NCI-H1105 treated with DMSO at 0.1 percent for 48 hours (cell line): Measurements from ENCODE around the gene ATP6V1G2.

Experiments
- DNase-seq: peaks from one replicate; lab custom pipeline; 2025; lab: John Stamatoyannopoulos, UW

The ATP6V1G2 gene

DNA sequence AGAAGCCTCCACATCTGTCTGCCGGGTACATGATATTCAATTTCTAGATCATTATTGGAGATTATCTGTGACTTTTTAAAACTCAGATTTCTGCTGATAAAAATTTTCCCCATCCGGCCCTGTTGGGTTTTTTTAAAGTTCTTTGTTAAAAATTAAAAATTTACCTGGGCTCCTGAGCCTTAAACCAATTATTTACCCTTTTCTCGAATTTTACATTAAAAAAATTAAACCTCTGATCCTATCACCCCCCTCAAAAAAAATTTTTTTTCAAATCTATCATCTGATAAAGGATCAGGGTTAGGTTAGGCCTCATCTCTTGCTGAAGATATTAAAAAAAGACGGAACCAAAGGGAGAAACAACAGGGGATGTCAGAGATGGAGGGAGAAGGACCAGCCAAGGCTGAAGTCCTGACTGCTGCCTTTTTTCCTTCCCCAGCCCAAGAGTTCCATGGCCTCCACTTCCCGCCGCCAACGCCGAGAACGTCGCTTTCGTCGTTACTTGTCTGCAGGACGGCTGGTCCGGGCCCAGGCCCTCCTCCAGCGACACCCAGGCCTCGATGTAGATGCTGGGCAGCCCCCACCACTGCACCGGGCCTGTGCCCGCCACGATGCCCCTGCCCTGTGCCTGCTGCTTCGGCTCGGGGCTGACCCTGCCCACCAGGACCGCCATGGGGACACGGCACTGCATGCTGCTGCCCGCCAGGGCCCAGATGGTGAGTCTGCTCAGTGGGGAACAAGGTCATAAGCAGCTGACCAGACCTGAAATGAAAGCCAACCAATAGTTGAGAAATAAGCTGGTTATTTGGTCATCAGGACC is 1.5 kb upstream of the ATP6V1G2 start:
- no peak for DNase-seq

DNA sequence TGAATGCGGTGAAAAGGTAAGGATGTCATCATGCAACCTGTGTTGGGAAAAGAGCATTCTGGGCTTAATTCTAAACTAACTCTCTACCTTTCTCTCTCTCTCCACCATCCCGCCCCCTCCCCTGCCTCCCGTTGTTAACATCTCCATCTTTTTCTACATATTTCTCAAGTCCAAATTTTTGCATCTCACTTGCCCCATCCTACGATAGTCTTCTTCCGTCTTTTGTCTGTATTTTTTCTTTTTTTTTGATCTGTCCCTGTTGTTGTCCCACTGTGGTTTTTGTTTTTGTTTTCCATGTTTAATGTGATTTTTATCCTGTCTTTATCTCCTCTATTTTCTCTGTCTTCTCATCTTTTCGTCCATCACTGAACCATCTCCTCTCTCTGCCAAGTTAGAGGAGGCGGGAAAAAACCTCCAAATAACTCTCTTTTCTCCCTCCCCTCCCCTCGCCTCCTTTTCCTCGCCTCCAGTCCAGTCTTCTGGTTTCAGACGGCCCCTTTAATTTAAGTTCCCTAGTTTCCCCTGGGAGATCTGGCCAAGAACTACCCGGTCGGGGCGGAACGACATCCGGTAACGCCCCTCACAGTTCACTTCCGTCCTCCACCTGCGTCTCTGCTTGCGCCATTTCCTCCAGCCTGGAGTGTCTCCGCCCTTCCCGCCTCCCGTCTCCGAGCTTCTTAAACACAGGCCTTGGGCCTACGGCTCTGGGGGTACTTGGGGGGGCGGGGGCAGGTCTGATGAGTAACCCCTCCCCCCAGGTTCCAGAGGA is 734 bp upstream of the ATP6V1G2 start, which contains the start of gene NFKBIL1:
NFKBIL1 (plus strand) TSS at position 651 of the 769 bp plus-strand sequence; CDS start at position 738, 87 bp downstream.
- peak; percentile 98 for DNase-seq

DNA sequence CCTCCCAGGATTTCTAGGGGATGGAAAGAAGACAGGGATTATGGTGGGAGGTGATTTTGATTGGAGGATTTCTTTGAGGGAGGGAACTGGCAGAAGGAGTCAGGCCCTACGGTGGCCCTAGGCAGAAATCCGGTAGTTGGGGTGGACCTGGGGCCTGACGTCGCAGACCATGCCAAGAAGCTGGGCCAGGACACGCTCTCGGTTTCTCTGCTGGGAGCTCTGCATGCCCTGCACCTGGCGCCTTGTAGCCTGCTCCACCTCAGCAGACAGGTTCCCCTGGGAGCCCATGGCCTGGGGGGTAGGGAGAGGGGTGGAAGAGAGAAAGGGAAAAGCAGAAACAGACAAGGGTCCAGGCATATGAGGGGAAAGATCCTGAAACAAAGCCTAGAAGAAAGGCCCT is 1.1 kb downstream of the ATP6V1G2 start:
- DNase-seq: no peak

DNA sequence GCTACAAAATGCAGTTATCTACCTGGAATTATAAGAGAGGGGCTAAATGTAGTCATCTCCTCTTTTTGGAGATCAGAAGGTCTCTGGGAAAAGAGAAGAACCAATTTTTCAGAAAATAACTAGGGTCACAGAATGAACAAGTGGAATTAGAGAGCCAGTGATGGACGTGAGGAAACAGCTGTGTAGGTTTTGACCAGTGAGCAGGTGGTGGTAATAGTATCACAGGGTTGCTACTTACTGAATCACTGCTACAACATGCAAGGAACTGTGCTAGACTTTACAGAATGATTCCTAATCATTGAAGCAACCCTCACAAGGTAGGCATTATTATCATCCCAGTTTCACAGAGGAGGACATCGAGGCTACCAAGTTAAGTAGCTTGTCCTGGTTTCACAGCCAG is 1.7 kb downstream of the ATP6V1G2 start:
- DNase-seq: no peak

DNA sequence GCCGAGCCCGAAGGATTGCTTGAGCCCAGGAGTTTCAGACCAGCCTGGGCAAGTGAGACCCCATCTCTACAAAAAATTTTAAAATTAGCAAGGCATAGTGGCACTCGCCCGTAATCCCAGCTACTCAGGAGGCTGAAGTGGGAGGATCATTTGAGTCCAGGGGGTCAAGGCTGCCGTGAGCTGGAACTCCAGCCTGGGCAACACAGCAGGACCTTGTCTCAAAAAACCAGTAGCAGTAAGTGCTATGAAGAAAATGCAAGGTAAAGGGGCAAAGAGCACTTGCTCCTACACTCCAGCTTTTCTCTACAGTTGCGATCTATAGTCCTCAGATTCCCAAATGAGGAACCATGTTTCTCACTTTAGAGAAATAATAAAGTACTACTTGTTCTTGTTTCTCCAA is 2.8 kb downstream of the ATP6V1G2 start:
- no peak for DNase-seq

DNA sequence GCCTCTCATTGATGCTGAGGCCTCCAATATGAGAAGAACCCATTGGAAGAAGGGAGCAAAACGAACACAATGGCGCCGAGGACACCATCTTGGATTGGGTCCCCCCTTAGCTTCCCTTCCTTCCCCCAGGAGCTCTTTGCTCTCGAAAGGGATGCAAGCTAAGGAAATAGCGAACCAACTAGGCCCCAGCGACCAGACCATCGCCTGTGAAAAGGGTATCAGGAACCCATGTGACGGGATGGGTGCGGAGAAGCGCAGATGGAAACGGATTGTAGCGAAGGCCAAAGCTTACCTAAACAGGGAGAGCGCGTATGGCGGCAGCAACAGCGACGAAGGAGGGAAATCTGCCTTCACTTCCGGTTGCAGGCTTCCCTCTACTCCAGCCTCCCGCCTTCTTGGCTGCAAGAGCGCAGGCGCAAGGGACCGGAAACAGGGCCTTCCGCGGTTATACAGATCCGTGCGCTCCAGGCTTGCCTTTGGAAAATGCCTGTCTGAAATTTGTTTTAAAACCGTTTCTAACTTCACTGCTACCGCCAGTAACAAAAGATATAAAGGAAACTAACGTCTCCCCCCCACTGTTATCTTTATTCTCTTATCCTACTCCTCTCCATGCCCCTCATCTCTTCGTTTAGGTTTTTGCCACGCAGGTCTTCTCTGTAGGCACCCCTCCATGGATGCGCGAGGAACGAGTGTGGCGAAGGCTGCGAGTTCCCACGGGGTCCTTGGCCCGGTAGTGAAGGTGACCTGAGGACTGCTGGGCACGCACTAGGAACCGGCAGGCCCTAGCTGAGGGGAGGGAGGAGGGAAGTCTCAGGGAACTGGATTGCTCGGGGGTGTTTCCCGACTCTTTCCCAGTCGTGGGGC is 4.5 kb downstream of the ATP6V1G2 start, which contains the start of gene DDX39B:
DDX39B (minus strand) TSS at position 346 of the 864 bp plus-strand sequence. CDS start 1,471 bp downstream, outside the sequence.
- DNase-seq: peak; percentile 98

DNA sequence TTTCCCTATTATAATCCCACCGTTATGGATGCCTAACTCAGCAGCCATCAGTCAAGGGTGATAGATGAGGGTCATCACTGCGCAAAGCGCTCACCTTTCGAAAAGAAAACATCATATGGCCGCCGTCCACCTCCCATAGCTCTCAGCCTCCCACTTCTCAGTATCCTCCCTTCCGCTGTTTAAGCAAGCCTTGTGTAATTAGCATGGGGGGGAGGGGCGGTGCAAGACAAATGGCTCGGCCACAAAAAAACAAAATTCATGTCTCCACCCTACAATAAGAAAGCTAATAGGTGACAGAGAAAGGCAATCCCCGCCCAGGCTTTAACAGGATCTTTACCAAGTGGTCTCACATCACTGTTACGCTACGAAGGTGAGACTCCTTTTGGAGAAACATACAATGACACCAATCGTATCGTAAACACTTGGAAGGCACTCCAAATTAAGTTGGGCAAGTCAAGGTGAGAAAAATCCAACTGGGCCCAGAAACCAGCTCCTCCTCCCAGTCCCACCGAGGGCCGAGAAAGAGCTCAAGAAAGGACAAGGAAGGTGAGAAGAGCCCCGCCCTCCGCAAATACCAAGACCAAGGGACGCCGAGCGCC is 5.2 kb downstream of the ATP6V1G2 start:
- peak; percentile 53 for DNase-seq

DNA sequence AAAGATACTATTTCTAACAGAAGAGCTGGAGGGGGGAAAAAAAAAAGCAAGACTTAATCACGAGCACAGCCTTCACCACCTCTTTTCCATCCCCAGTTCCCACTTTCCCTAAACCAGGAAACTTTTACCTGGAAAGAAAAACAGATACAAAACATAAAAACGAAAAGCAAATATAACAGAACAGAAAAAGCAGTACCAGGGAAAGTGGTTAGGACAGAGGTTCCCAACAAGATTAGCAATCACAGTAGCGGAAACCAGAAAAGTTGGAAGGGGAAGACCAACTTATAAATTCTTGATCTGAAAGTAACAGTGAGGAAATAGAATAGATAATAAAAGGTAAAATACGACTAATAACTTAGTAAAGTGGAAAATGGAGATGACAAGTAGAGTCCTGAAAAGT is 5.8 kb downstream of the ATP6V1G2 start:
- no peak for DNase-seq

DNA sequence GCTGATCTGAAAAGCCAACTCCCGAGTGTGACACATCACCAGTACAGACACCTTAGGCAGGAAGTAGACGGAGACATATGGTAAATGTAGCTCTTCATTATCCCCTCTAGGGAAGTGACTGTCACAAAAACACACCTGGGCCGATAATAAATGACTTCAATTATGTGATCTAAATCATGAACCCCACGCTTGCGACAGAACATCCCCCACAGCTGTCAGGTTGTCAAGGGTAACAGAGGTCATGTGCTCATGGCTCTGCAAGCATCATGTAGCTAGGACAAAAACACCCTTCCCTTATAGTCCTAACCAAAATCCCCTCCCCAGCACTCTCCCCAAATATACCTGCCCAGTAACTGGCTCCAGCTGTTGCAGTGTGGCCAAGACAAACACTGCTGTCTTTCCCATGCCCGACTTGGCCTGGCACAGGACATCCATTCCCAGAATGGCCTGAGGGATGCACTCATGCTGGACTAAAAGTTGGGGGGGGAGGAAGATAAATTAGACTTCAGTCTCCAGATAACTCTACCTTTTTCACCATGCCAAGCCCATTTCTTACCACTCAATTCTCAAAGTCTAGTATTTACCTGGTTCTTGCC is 7.5 kb downstream of the ATP6V1G2 start:
- no peak for DNase-seq

DNA sequence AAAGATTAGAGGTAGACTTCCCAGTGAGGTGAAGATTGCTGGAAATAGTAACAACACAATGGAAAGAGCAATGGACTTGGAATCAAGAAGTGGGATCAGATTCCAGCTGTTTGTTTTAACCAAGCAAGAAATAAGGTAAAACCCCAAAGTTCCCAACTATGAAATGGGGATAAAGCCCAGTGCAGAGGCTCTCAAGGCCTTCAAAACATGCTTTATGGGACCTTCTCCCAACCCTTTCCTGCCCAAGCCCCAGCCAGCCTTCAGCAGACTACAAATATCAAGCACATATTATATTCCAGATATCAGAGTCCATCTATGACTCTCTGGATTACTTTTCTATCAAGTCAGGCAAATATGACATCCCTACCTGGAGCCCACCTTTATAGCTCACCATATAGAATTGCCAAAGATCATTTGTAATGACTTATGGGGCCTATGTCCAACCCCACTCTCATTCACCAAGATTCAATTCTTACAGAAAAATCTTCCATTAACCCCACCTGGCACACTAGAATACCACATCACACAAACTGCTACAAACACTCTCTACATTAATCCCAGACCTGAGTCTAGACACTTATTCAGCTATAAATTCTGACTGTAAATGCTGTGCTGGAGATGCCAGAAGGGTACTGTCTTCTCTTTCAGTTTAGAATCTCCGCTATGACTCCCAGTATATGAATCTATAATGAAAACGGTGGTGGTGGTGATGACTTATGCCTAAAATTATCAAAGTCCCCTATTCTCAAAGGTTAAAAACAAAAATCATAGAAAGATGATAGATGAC is 10.7 kb downstream of the ATP6V1G2 start:
- DNase-seq: no peak

DNA sequence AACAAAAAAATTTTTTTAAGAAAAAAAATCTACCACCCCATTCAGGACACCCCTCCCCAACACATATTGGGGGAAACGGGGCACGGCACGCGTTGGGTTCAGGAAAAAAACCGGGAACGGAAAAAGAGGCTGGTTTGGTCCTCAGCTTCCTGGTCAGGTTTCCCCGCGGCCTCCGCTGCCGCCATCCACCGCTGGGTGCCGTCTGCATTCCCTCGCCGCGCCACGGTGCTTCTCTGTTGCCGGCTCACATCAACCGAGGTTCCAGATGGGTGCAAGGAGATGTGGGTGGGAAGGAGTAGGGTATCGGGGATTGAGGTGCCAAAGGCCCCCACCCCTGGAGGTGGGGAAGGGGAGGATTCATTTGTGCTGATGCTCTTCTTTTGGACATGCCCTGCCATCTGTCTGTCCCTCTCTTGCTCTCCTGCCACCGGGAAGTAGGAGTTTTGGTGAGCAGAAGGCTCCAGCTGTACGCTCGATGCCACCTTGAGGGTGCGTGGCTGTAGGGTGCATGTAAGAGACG is 11.8 kb downstream of the ATP6V1G2 start:
- no peak for DNase-seq

DNA sequence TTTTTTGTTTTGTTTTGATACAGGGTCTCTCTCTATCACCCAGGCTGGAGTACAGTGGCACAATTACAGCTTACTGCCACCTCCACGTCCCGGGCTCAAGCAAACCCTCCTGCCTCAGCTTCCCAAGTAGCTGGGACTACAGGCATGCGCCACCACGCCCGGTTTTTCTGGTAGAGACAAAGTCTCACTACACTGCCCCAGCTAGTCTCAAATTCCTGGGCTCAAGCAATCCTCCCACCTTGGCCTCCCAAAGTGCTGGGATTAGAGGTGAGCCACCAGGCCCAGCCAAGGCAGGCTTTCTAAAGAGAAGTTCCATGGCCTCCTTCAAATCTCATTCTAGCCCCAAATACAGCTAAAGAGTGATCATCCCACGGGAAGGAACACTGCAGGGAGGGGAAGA is 12.4 kb downstream of the ATP6V1G2 start:
- DNase-seq: no peak

DNA sequence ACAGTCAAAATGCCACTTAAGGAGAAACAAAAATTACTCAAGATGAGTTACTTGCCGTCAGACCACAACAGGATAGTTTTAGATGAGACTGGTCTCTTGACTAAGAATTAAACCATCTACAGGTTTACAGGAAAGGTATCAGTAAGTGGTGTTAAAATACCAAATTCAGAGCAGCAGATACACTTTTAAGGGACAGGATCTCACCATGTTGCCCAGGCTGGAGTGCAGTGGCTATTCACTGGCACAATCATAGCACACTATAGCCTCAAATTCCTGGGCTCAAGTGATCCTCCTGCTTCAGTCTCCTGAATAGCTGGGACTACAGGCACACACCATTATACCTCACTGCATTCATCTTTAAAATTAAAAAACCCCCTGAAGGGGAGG is 13.0 kb downstream of the ATP6V1G2 start:
- no peak for DNase-seq

DNA sequence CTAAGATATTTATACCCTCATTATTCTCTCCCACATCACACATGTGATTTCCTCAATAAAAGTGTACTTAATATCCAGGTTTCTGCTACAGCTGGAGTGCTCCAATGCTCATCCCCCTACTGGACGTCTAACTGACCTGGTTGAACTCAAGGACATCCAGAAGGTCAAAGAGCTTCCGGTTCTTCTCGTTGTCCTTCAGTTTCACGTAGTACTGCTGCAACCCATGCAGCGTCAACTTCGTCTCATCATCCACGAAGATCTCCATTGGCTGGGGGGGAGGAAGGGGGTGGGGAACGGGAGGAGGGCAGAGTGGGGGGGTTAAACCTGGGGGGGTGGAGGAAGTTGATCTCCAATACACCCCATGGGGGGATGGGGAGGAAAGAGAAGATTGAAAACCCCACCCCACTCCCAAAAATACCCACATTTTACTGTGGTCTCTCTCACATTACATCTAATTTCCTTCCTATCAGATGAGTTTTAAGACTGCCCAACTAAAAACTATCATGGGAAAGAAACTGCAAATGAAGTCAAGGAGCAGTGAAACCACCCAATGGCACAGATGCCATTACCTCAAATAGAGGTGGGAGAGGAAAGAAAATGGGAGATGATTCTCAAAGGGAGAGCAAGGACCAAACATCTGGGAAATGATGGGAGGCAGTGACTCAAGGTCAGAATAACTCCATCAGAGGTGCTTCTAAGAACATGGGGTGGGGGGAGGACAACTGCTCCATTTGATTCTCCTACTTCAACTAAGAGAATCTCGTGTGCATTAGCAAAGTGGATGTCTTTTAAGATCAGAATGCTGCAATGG is 13.6 kb downstream of the ATP6V1G2 start:
- DNase-seq: no peak

DNA sequence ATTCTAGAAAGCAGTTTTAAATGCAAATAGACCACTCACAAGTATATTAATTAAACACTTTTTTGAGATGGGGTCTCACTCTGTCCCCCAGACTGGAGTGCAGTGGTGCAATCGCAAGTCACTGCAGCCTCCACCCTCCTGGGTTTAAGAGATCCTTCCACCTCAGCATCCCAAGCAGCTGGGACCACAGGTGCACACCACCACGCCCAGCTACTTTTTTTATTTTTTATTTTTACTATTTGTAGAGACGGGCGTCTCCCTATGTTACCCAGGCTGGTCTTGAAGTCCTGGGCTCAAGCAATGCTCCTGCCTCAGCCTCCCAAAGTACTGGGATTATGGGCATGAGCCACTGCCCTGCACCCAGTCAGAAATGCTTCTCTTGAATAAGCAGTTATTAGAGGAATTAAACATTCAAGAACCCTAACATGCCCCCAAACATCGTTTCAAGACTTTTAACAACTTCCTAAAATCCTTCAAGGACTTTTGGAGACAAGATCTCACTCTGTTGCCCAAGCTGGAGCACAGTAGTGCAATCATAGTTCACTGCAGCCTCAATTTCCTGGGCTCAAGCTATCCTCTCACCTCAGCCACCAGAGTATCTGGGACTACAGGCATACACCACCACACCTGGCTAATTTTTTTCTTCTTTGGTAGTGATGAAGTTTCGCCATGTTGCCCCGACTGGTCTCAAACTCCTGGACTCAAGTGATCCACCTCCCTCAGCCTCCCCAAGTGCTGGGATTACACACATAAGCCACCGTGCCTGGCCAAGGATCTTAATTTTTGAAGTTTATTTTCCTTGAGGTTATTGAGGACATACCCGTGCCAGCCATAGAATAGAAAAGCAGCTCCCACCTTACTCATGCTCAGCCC is 14.4 kb downstream of the ATP6V1G2 start:
- DNase-seq: no peak

DNA sequence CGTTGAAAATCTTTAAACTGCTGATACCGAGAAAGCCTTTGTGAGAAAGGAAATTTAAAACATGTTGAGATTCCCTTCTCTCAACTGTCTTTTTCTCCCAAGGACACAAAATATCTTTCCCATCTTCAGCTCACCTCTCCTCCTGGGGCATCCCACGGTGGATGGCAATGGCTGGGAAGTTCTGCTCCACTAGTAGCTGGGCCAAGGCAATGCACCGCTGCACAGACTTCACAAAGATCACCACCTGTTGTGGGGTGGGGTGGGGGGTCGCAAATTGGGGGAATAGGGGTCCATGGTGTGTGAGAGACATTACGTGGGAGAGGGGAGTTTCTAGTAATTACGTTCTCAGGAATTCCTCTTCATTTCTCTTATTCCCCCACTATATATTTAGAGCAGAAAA is 15.2 kb downstream of the ATP6V1G2 start:
- no peak for DNase-seq

DNA sequence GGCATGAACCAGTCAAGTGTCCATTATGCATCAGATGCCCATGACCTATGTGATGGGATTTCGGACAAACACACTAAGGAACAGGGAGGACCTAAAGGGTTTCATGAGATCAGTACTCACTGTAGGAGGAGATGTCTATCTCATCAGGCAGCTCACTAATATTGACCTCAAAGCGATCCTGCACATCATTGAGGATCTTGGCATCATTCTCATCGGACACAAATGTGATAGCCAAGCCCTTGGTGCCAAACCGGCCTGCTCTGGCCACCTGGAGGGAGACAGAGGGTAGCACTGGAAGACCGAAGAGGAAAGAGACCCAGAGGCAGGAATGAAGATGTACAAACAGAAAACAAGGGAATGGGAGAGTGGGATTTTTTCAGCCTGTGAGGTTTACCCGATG is 15.7 kb downstream of the ATP6V1G2 start:
- no peak for DNase-seq
